A549 (cell line): ENCODE data around the gene POU2F3.

ENCODE experiments used
- ELK1 ChIP-seq: fragments of 150-350 bp; IDR thresholded peaks from 2 replicates; pipeline ENCODE4 v1.6.1; 2014; ENCODE audit warnings: low read depth, mild to moderate bottlenecking, low read length
- POLR2A ChIP-seq: IDR thresholded peaks from 2 replicates; pipeline ENCODE4 v1.6.1; 2012; ENCODE audit warnings: mild to moderate bottlenecking, low read length
- RCOR1 ChIP-seq: fragments of 150-350 bp; IDR thresholded peaks from 2 replicates; pipeline ENCODE4 v1.6.1; 2014; ENCODE audit warnings: antibody characterized with exemption, low read length, low read depth

- TF ChIP-seq ELK1: no peak
- no peak for TF ChIP-seq POLR2A
- TF ChIP-seq RCOR1: no peak
Measured at GRCh38 chr11:120216426-120217102, 23.4 kb upstream of the POU2F3 start.
